Suprapubic skin (tissue), 4 donors: ENCODE measurements around the gene CDH16.

Experiments
- CTCF ChIP-seq, 2 donors: fragments of 200-600 bp in 1 of 2; fragments of 450-650 bp in 1 of 2; sonication (generic) in 1 of 2; IDR thresholded peaks; one replicate each; pipeline ENCODE4 v1.5.1; 2016 to 2019; ENCODE audit warnings: antibody characterized with exemption in 2 of 2, mild to moderate bottlenecking in 1 of 2, moderate library complexity in 1 of 2
- EP300 ChIP-seq: sonication (generic); formaldehyde crosslinking; IDR thresholded peaks from one replicate; pipeline ENCODE4 v1.6.1; 2017; ENCODE audit warnings: antibody characterized with exemption
- POLR2A ChIP-seq, 2 donors: fragments of 450-650 bp; IDR thresholded peaks; one replicate each; pipeline ENCODE4 v1.6.1; 2017; ENCODE audit warnings: antibody characterized with exemption in 2 of 2, mild to moderate bottlenecking in 2 of 2, moderate library complexity in 2 of 2
- POLR2AphosphoS5 ChIP-seq, 3 donors: sonication (generic); formaldehyde crosslinking; IDR thresholded peaks; one replicate each; pipeline ENCODE4 v1.6.1; 2017; ENCODE audit warnings: antibody characterized with exemption in 3 of 3

GRCh38 chr16:66954097-66954659, 35.5 kb upstream of the CDH16 start:
- TF ChIP-seq POLR2A (IDR thresholded peaks at IDR 0.05): no peak
- TF ChIP-seq CTCF (IDR thresholded peaks at IDR 0.05): peak; percentile 44 to 70
- TF ChIP-seq EP300: no peak
- no peak for TF ChIP-seq POLR2AphosphoS5 (IDR thresholded peaks at IDR 0.05)
